B cell (primary cell): ENCODE results near the gene FAM118A.

Experiments
- CTCF ChIP-seq: fragments of 200-600 bp; IDR thresholded peaks from one replicate; pipeline ENCODE4 v1.8.0; 2022; ENCODE audit warnings: antibody characterized with exemption, mild to moderate bottlenecking
- EZH2 ChIP-seq: IDR thresholded peaks from 2 replicates; pipeline ENCODE4 v1.6.1; 2012; ENCODE audit warnings: borderline replicate concordance, low read depth, mild to moderate bottlenecking, moderate library complexity, low read length; ENCODE audit not compliant: insufficient read depth, poor library complexity, severe bottlenecking

- TF ChIP-seq CTCF: no peak
- TF ChIP-seq EZH2: no peak
Measured at GRCh38 chr22:45291931-45292290, 17.8 kb upstream of the FAM118A start.
